Sigmoid colon (tissue), 4 donors: Measurements from ENCODE around the gene CTSE.
"Not testable (repeated sequence)": the region's sequence is repeated elsewhere in the genome, so short reads cannot be mapped to it uniquely, and the experiment has no call there.

Source experiments
- CTCF ChIP-seq, 4 experiments: fragments of 450-650 bp in 3 of 4; fragments of 200-600 bp in 1 of 4; IDR thresholded peaks; one replicate each; pipeline ENCODE4 v1.5.1; 2016 to 2019; ENCODE audit warnings: antibody characterized with exemption in 4 of 4, mild to moderate bottlenecking in 3 of 4, moderate library complexity in 2 of 4
- EP300 ChIP-seq, 4 donors: sonication (generic); formaldehyde crosslinking; IDR thresholded peaks; one replicate each; pipeline ENCODE4 v1.6.1; 2017; ENCODE audit warnings: antibody characterized with exemption in 4 of 4
- POLR2A ChIP-seq, 2 donors: fragments of 450-650 bp; IDR thresholded peaks; one replicate each; pipeline ENCODE4 v1.6.1; 2016; ENCODE audit warnings: antibody characterized with exemption in 2 of 2, mild to moderate bottlenecking in 2 of 2, moderate library complexity in 2 of 2
- POLR2AphosphoS5 ChIP-seq, 4 donors: sonication (generic); formaldehyde crosslinking; IDR thresholded peaks; one replicate each; pipeline ENCODE4 v1.6.1; 2017; ENCODE audit warnings: antibody characterized with exemption in 4 of 4

- not testable (repeated sequence) for TF ChIP-seq POLR2AphosphoS5, POLR2A, CTCF, EP300 (IDR thresholded peaks at IDR 0.05)
These were observed 29.9 kb upstream of the CTSE start for GRCh38 chr1:206053616-206054015.
